T-helper 1 cell (primary cell): ENCODE data around the gene PRKAG3.
"Not testable (repeated sequence)": the region's sequence is repeated elsewhere in the genome, so short reads cannot be mapped to it uniquely, and the experiment has no call there.

Experiments
- DNase-seq, 5 donors: peaks; one replicate each; pipeline ENCODE4 v3.0.0-alpha.2; 2012 to 2020

PRKAG3 gene

GRCh38 chr2:218861645-218862318 is 30.2 kb upstream of the PRKAG3 start:
- DNase-seq = no peak

- DNase-seq = no peak
Observed at GRCh38 chr2:218860950-218861381, 29.4 kb upstream of the PRKAG3 start.

- no peak for DNase-seq
Observed at GRCh38 chr2:218859988-218860831, 28.6 kb upstream of the PRKAG3 start.

GRCh38 chr2:218859556-218859987 is 28.0 kb upstream of the PRKAG3 start, which contains the start of gene WNT6:
Gene WNT6, plus strand, starts transcription at chr2:218859805. Its CDS starts 233 bp downstream, at chr2:218860038.
- no peak for DNase-seq

GRCh38 chr2:218858671-218859555 is 27.3 kb upstream of the PRKAG3 start:
- DNase-seq = no peak

- no peak for DNase-seq
Observed at GRCh38 chr2:218858138-218858445, 26.5 kb upstream of the PRKAG3 start.

GRCh38 chr2:218857371-218858137 is 26.0 kb upstream of the PRKAG3 start:
- no peak for DNase-seq

GRCh38 chr2:218856896-218857243 is 25.3 kb upstream of the PRKAG3 start:
- no peak for DNase-seq

GRCh38 chr2:218856167-218856895 is 24.7 kb upstream of the PRKAG3 start:
- DNase-seq = no peak

GRCh38 chr2:218855305-218856166 is 23.9 kb upstream of the PRKAG3 start:
- DNase-seq = no peak

- no peak for DNase-seq
Observed at GRCh38 chr2:218854860-218855259, 23.3 kb upstream of the PRKAG3 start.

- no peak for DNase-seq
Observed at GRCh38 chr2:218853766-218854165, 22.2 kb upstream of the PRKAG3 start.

- peak; percentile 42 to 68 (median 45) for DNase-seq
Observed at GRCh38 chr2:218852911-218853667, 21.5 kb upstream of the PRKAG3 start.

GRCh38 chr2:218851286-218851685 is 19.7 kb upstream of the PRKAG3 start:
- no peak for DNase-seq

- DNase-seq = no peak
Observed at GRCh38 chr2:218850796-218851195, 19.2 kb upstream of the PRKAG3 start.

GRCh38 chr2:218849721-218850120 is 18.1 kb upstream of the PRKAG3 start:
- no peak for DNase-seq

GRCh38 chr2:218846963-218847362 is 15.4 kb upstream of the PRKAG3 start:
- not testable (repeated sequence) for DNase-seq

GRCh38 chr2:218844334-218844733 is 12.7 kb upstream of the PRKAG3 start:
- DNase-seq = not testable (repeated sequence)

- DNase-seq = no peak
Observed at GRCh38 chr2:218839888-218840287, 8.3 kb upstream of the PRKAG3 start.

GRCh38 chr2:218839430-218839829 is 7.8 kb upstream of the PRKAG3 start:
- no peak for DNase-seq
